CD4-positive, alpha-beta T cell treated with Interleukin-17A for 4 hours (primary cell): ENCODE results near the gene OR2D3.
"Not testable (repeated sequence)": the region's sequence is repeated elsewhere in the genome, so short reads cannot be mapped to it uniquely, and the experiment has no call there.

ENCODE experiments used
- DNase-seq: peaks from one replicate; pipeline ENCODE4 v3.0.0-alpha.2; 2020; ENCODE audit warnings: mixed read lengths

OR2D3 gene

GRCh38 chr11:6928916-6929315 is 8.1 kb downstream of the OR2D3 start:
- DNase-seq = no peak

- no peak for DNase-seq
These were observed 10.4 kb downstream of the OR2D3 start for GRCh38 chr11:6931146-6931713.

- peak; percentile 16 for DNase-seq
These were observed 11.3 kb downstream of the OR2D3 start for GRCh38 chr11:6932145-6932544.

- DNase-seq = no peak
These were observed 21.2 kb downstream of the OR2D3 start for GRCh38 chr11:6941970-6942369.

GRCh38 chr11:6943131-6943530 is 22.3 kb downstream of the OR2D3 start:
- no peak for DNase-seq

GRCh38 chr11:6954248-6954647 is 33.4 kb downstream of the OR2D3 start:
- not testable (repeated sequence) for DNase-seq

- no peak for DNase-seq
These were observed 41.3 kb downstream of the OR2D3 start for GRCh38 chr11:6962141-6962540.

GRCh38 chr11:6962673-6963072 is 41.9 kb downstream of the OR2D3 start:
- DNase-seq = no peak

- DNase-seq = no peak
These were observed 48.0 kb downstream of the OR2D3 start for GRCh38 chr11:6968816-6969215.

- DNase-seq = not testable (repeated sequence)
These were observed 49.1 kb downstream of the OR2D3 start for GRCh38 chr11:6969854-6970253.
